HepG2 (cell line): ENCODE data around the gene MCU. TPM values are rescaled to one million over a fixed set of nuclear protein-coding genes. Genes with fewer than 3 reads are reported as not detected.
"Not testable (repeated sequence)": the region's sequence is repeated elsewhere in the genome, so short reads cannot be mapped to it uniquely, and the experiment has no call there.

Experiments used
- ATAC-seq: fragments of 200-7000 bp; cut with Tn5 transposase; 3 replicates; pipeline ENCODE4 v1.9.1; 2020; ENCODE audit warnings: mild to moderate bottlenecking, moderate library complexity
- BruUV-seq: library from RNA; stranded (reverse); fragments of 400-500 nt; replicated peaks from 2 replicates; lab custom pipeline; 2021; lab: Mats Ljungman, UMichigan
- CTCF ChIA-PET: fragments of 300-600 bp; formaldehyde crosslinking; extraction: SDS; loops from one replicate; lab custom pipeline; 2021; ENCODE audit warnings: low total read pairs, inconsistent platforms, low intra/inter-chr PET ratio; lab: Yijun Ruan, JAX
- POLR2A ChIA-PET: fragments of 350-600 bp; sonication (Branson Sonifier 250); formaldehyde crosslinking; loops from one replicate; lab custom pipeline; 2020; ENCODE audit warnings: antibody characterized with exemption, inconsistent platforms; lab: Yijun Ruan, JAX
- DNase-seq: peaks from one replicate; pipeline ENCODE4 v3.0.0-alpha.2; 2015; ENCODE audit warnings: low spot score
- FAIRE-seq: peaks from 3 replicates; lab custom pipeline; 2011; peaks lifted over from hg19 to GRCh38; lab: Jason Lieb, UNC
- H2AFZ ChIP-seq: one replicate; pipeline ENCODE4 v1.6.1; 2011; ENCODE audit warnings: low read length, inconsistent platforms
- H3K27ac ChIP-seq: fragments of 300-600 bp; 3 replicates; pipeline ENCODE4 v1.8.0; 2011; ENCODE audit warnings: mixed run types, mild to moderate bottlenecking, mixed read lengths, low read length, inconsistent platforms; ENCODE audit not compliant: insufficient read depth; ENCODE audit errors: extremely low read length
- H3K27me3 ChIP-seq, 2 experiments: fragments of 200-600 bp in 1 of 2; 2 replicates in 1 of 2; 3 replicates in 1 of 2; pipeline versions ENCODE4 v1.6.0 to v1.8.0; 2011; ENCODE audit warnings: low read length in 2 of 2, mild to moderate bottlenecking in 2 of 2, moderate library complexity in 2 of 2, inconsistent platforms in 1 of 2; ENCODE audit not compliant: insufficient read depth in 2 of 2, control insufficient read depth in 1 of 2
- H3K36me3 ChIP-seq, 2 experiments: fragments of 200-600 bp in 1 of 2; replicated peaks in 1 of 2; 2 replicates in 1 of 2; 3 replicates in 1 of 2; pipeline versions ENCODE4 v1.5.1 to v1.8.0; 2011; ENCODE audit warnings: low read length in 2 of 2, inconsistent platforms in 1 of 2; ENCODE audit not compliant: insufficient read depth in 2 of 2, control insufficient read depth in 1 of 2
- H3K4me1 ChIP-seq: 2 replicates; pipeline ENCODE4 v1.5.1; 2012; ENCODE audit warnings: low read length, inconsistent platforms; ENCODE audit not compliant: insufficient read depth
- H3K4me2 ChIP-seq: 2 replicates; pipeline ENCODE4 v1.6.0; 2011; ENCODE audit warnings: low read depth, low read length, inconsistent platforms
- H3K4me3 ChIP-seq, 3 experiments: fragments of 200-600 bp in 1 of 3; sonication (generic), shearing (Covaris generic) in 1 of 3; replicated peaks in 1 of 3; 2 replicates each; pipeline ENCODE4 v1.5.1; 2011 to 2016; ENCODE audit warnings: low read length in 3 of 3, inconsistent platforms in 2 of 3, low read depth in 2 of 3, mild to moderate bottlenecking in 2 of 3, control low read depth in 1 of 3, mixed read lengths in 1 of 3; ENCODE audit not compliant: insufficient read depth in 1 of 3
- H3K79me2 ChIP-seq: one replicate; pipeline ENCODE4 v1.6.1; 2011; ENCODE audit warnings: low read length, inconsistent platforms; ENCODE audit not compliant: insufficient read depth
- H3K9ac ChIP-seq: 2 replicates; pipeline ENCODE4 v1.6.0; 2011; ENCODE audit warnings: mild to moderate bottlenecking, low read depth, low read length, inconsistent platforms; ENCODE audit not compliant: insufficient read depth
- H3K9me3 ChIP-seq: 2 replicates; pipeline ENCODE4 v1.5.1; 2012; ENCODE audit warnings: mild to moderate bottlenecking, low read length
- H4K20me1 ChIP-seq: 2 replicates; pipeline ENCODE4 v1.6.0; 2011; ENCODE audit warnings: inconsistent platforms, mild to moderate bottlenecking, low read length, moderate library complexity; ENCODE audit not compliant: insufficient read depth
- FOXA3 ChIP-seq: IDR thresholded peaks from 2 replicates; pipeline ENCODE4 v1.6.1; 2016; ENCODE audit warnings: missing genetic modification reagents, missing compliant biosample characterization
- MZF1 ChIP-seq: sonication (generic); formaldehyde crosslinking; IDR thresholded peaks from 2 replicates; pipeline ENCODE4 v1.8.1; 2023; ENCODE audit warnings: mild to moderate bottlenecking, missing genetic modification reagents, borderline replicate concordance
- TOE1 ChIP-seq: sonication (generic); formaldehyde crosslinking; IDR thresholded peaks from 2 replicates; pipeline ENCODE4 v1.4.0; 2020; ENCODE audit warnings: mild to moderate bottlenecking, missing genetic modification reagents
- WGBS: methylation state at CpG from one replicate; pipeline ENCODE4 v1.1.6; 2017; ENCODE audit warnings: low lambda C conversion rate; 5-methylcytosine and 5-hydroxymethylcytosine counted together
- in situ Hi-C: cut with HindIII; loops from 2 replicates; pipeline ENCODE4 v1.10.0; 2017; ENCODE audit warnings: low pct_unique_long_range_greater_than_20kb; ENCODE audit not compliant: extremely low pct_ligation_motif_present
- intact Hi-C: fragments of 100-400 bp; cut with micrococcal nuclease; formaldehyde crosslinking; loops from one replicate; pipeline ENCODE4 v1.10.0; 2022; ENCODE audit not compliant: unreplicated experiment
- polyA plus RNA-seq, 8 experiments: library from polyadenylated mRNA; depleted of rRNA in 3 of 8; stranded (reverse) in 7 of 8; unstranded in 1 of 8; fragments of >200 nt; fragmentation: Illumina TruSeq in 4 of 8; extraction: Trizol in 4 of 8; gene quantifications; 2 replicates each; pipeline versions ENCODE4 v1.2.1 to v1.2.3, GENCODE V29; 2011 to 2016; ENCODE audit warnings: low read depth in 4 of 8, missing spikeins in 1 of 8, mixed read lengths in 1 of 8; ENCODE audit not compliant: insufficient read depth in 1 of 8
- total RNA-seq, 5 experiments: library from RNA; depleted of rRNA; stranded (reverse); fragments of >200 nt; fragmentation: Illumina TruSeq; extraction: Trizol; gene quantifications; 2 replicates each; pipeline ENCODE4 v1.2.3, GENCODE V29; 2016; ENCODE audit warnings: low read depth in 1 of 5

MCU gene
- total and polyA plus RNA-seq, 2 of the 13 experiments (the other 11 are each of a cell fraction or from before 2014, with no cell fraction given), result 25.9 to 64.5 TPM

GRCh38 chr10:72645263-72645858 is 46.6 kb upstream of the MCU start:
- H3K4me1 ChIP-seq, result 0 out of 2 replicates have a peak, but pooled peaks cover 4% of the 10 kb centered on the region
- no TSS peak for BruUV-seq
- CTCF ChIA-PET, result no interaction called here
- H3K4me2 ChIP-seq, result no peak overlapping the region
- H3K9me3 ChIP-seq, result no peaks in the 10 kb centered on the region
- H3K27ac ChIP-seq, result no peak overlapping the region
- DNase-seq, result no peak
- intact Hi-C loops, result no loop called here
- no peak for FAIRE-seq
- no peaks in the 10 kb centered on the region; a peak in 1 of 5 replicates for H3K27me3 ChIP-seq
- 0% methylated on average over 2 of the region's 2 CpGs for WGBS
- ATAC-seq, result no peak
- H2AFZ ChIP-seq, result no peak overlapping the region
- POLR2A ChIA-PET, result no interaction called here
- H3K79me2 ChIP-seq, result no peaks in the 10 kb centered on the region
- H3K9ac ChIP-seq, result no peak overlapping the region
- TF ChIP-seq TOE1 (CRISPR knock-in tag) (no peak), FOXA3 (CRISPR knock-in tag) (no peak), MZF1 (CRISPR knock-in tag) (no peak)
- TF ChIP-seq, all 625 proteins: peak for 0
- Histone ChIP-seq H3K36me3 (no peaks in the 10 kb centered on the region), H4K20me1 (no peaks in the 10 kb centered on the region), H3K4me3 (no peak overlapping the region)
- in situ Hi-C loops, result no loop called here

- WGBS, result 62% methylated on average over 3 of the region's 3 CpGs
- H3K4me1 ChIP-seq, H3K27ac ChIP-seq, POLR2A ChIA-PET, H3K4me2 ChIP-seq, CTCF ChIA-PET, H3K27me3 ChIP-seq, H3K9ac ChIP-seq, H3K79me2 ChIP-seq, H3K9me3 ChIP-seq, H3K36me3 ChIP-seq, intact Hi-C loops, DNase-seq, BruUV-seq, H4K20me1 ChIP-seq, ATAC-seq, in situ Hi-C loops, H3K4me3 ChIP-seq, H2AFZ ChIP-seq, FAIRE-seq: not testable (repeated sequence)
Measured at GRCh38 chr10:72646971-72647370, 45.0 kb upstream of the MCU start.
